Measurements from ENCODE around the gene UEVLD. TPM values are rescaled to one million over a fixed set of nuclear protein-coding genes. Genes with fewer than 3 reads are reported as not detected.

The UEVLD gene
- total RNA-seq, 1 experiment from 2014 or later: 13.7 TPM

DNA sequence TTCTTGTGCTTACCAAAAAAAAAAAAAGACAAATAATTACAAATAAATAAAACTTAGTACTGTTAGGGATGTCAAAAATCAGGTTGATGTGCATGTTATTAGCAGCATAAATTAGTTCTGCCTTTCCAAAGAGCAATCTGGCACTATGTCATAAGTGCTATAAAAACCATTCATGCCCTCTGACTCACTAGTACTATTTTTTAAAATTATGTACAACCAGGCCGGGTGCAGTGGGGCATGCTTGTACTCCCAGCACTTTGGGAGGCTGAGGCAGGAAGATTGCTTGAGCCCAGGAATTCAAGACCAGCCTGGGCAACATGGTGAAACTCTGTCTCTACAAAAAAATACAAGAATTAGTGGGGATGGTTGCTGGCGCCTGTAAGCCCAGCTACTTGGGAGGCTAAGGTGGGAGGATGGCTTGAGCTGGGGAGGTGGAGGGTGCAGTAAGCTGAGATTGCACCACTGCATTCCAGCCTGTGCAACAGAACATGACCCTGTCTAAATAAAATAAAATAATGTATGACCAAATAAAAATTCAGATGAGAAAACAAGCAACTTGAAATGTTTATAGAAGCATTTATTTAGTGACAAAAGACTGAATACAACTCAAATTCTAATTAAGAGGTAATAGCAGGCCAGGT is 25.3 kb downstream of the UEVLD start:
- POLR2A ChIA-PET: no interaction called here
- Histone ChIP-seq H3K9me2 (ENCODE audit: insufficient read depth) (no peaks in the 10 kb centered on the region), H3K4me3 (replicated peaks in 1 of 2; ENCODE audit: low read depth in 1 of 2, low read length in 2 of 2) (no peak overlapping the region), H2AFZ (ENCODE audit: low read depth, low read length, poor library complexity, severe bottlenecking) (no peak overlapping the region), H3K79me2 (ENCODE audit: insufficient read depth, low read length) (no peaks in the 10 kb centered on the region), H4K20me1 (ENCODE audit: insufficient read depth) (no peaks in the 10 kb centered on the region), H3K27me3 (ENCODE audit: insufficient read depth, low read length) (no peaks in the 10 kb centered on the region), H3K9ac (ENCODE audit: low read length) (no peak overlapping the region), H3K27ac (ENCODE audit: low read depth, low read length) (no peak overlapping the region), H3K36me3 (ENCODE audit: control insufficient read depth in 1 of 2, insufficient read depth in 2 of 2, low read length in 2 of 2) (peaks cover 3 to 5% of the 10 kb centered on the region in 2 experiments), H3K9me3 (ENCODE audit: control insufficient read depth in 1 of 2, insufficient read depth in 1 of 2, low read depth in 1 of 2, low read length in 2 of 2) (no peaks in the 10 kb centered on the region), H3K4me1 (ENCODE audit: control insufficient read depth in 1 of 2, insufficient read depth in 2 of 2, low read length in 2 of 2) (no peaks in the 10 kb centered on the region), H3K4me2 (ENCODE audit: low read length) (no peak overlapping the region)
- ATAC-seq (no peak), DNase-seq (ENCODE audit: low read depth, low spot score) (no peak)
- TF ChIP-seq POLR2A (IDR thresholded peaks at IDR 0.05; ENCODE audit: borderline replicate concordance, extremely low read depth, insufficient read depth, insufficient read length) (no peak), JUND (IDR thresholded peaks at IDR 0.05) (no peak), SRF (IDR thresholded peaks at IDR 0.05; ENCODE audit: low read depth) (no peak), SIN3A (IDR thresholded peaks at IDR 0.05; ENCODE audit: low read depth) (no peak), CBX3 (IDR thresholded peaks at IDR 0.05; ENCODE audit: low read depth) (no peak), ZFX (IDR thresholded peaks at IDR 0.05) (no peak), POLR2AphosphoS5 (IDR thresholded peaks at IDR 0.05; ENCODE audit: low read depth, low read length) (no peak), CEBPB (IDR thresholded peaks at IDR 0.05; ENCODE audit: low read depth) (no peak), FOSL1 (IDR thresholded peaks at IDR 0.05; ENCODE audit: low read depth) (no peak), SP1 (IDR thresholded peaks at IDR 0.05; ENCODE audit: low read depth) (no peak), EGR1 (IDR thresholded peaks at IDR 0.05; ENCODE audit: low read depth) (no peak)
- TF ChIP-seq, protein P1, sequence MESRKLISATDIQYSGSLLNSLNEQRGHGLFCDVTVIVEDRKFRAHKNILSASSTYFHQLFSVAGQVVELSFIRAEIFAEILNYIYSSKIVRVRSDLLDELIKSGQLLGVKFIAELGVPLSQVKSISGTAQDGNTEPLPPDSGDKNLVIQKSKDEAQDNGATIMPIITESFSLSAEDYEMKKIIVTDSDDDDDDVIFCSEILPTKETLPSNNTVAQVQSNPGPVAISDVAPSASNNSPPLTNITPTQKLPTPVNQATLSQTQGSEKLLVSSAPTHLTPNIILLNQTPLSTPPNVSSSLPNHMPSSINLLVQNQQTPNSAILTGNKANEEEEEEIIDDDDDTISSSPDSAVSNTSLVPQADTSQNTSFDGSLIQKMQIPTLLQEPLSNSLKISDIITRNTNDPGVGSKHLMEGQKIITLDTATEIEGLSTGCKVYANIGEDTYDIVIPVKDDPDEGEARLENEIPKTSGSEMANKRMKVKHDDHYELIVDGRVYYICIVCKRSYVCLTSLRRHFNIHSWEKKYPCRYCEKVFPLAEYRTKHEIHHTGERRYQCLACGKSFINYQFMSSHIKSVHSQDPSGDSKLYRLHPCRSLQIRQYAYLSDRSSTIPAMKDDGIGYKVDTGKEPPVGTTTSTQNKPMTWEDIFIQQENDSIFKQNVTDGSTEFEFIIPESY (IDR thresholded peaks at IDR 0.05; ENCODE audit: extremely low read depth, insufficient replicate concordance, low read length): no peak
- CTCF ChIA-PET: no interaction called here
- RAD21 ChIA-PET (ENCODE audit: low non-redundant PET in 1 of 2, low total read pairs in 2 of 2, uncharacterized antibody in 2 of 2, unreplicated experiment in 2 of 2): no interaction called here
- intact Hi-C loops (cut with micrococcal nuclease): no loop called here
- no TSS peak for BruUV-seq (replicated peaks)

Measured in HCT116 (cell line).